ENCODE measurements around the gene CHST7.

Gene CHST7

DNA sequence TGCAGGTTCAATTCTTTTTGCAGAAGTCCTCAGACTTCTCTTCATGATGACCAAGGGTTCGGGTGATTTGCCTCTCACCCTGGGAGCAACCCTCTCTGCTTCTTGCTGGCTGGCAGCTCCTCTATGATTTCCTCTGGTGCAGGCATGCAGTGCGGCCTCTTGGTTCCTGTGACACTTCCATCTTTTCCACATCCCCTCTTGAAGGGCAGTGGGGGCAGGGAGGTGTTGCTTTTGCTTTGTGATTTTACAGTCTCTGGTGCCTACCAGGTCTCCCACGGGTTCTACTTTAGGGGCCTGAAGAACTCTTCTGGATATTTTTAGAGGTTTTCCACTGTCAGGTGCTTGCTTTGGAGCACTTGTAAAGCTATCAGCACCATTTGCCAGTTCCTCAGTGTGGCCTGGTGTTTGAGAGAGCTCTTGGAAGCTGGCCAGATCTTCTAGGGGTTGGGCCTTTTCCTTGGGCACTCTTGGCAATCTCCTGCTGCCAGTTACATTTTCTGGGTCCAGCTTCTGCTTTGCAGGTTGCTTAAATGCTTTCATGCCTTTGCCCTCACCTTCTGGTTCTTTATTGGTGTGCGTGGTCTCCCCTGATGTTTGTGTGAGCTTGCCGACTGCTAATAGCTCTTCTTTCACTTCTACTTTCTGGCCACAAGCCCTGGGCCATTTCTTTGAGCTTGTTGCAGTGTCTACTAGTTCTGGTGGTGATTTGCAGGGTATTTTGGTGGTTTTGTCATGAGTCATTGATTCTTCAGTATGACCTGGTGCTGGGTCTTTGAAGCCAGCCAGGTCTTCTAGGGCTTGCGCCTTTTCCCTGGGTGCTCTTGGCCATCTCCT, 11.5 kb upstream of the CHST7 start:
- TF ChIP-seq CEBPB (IDR thresholded peaks at IDR 0.05) (no peak), NFIC (IDR thresholded peaks at IDR 0.05) (no peak), EGR1 (IDR thresholded peaks at IDR 0.05) (no peak), TCF12 (IDR thresholded peaks at IDR 0.05; ENCODE audit: low read depth) (no peak), TEAD4 (IDR thresholded peaks at IDR 0.05) (no peak)
- TF ChIP-seq, protein P1, sequence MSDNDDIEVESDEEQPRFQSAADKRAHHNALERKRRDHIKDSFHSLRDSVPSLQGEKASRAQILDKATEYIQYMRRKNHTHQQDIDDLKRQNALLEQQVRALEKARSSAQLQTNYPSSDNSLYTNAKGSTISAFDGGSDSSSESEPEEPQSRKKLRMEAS (IDR thresholded peaks at IDR 0.05): no peak

DNA sequence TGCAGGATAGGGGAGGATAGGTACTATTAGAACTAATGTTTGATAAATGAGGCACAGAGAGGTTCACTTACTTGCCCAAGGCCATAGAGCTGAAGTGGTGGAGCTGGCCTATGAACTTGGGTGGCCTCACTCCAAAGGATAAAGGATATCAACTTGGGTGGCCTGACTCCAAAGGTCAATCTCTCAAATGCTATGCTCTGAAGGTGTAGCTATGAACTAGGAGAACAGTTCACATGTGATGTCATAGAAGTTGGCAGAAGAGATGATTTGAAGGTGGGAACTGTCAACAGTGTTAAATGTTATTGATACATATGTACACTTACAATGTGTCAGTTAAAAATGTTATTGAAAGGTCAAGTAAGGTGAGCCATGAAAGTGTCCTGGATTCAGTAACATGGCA, 6.2 kb upstream of the CHST7 start:
- TF ChIP-seq TAF1 (IDR thresholded peaks at IDR 0.05; ENCODE audit: low read depth) (no peak), RAD21 (IDR thresholded peaks at IDR 0.05; ENCODE audit: low read depth) (no peak), NFIC (IDR thresholded peaks at IDR 0.05) (no peak), FOXM1 (IDR thresholded peaks at IDR 0.05; ENCODE audit: borderline replicate concordance, low read depth) (no peak), YY1 (IDR thresholded peaks at IDR 0.05; ENCODE audit: low read depth) (no peak), TCF12 (IDR thresholded peaks at IDR 0.05; ENCODE audit: low read depth) (no peak), CEBPB (IDR thresholded peaks at IDR 0.05) (no peak), TEAD4 (IDR thresholded peaks at IDR 0.05) (no peak), EP300 (IDR thresholded peaks at IDR 0.05; ENCODE audit: borderline replicate concordance) (no peak), EGR1 (IDR thresholded peaks at IDR 0.05) (no peak), ZBTB7A (IDR thresholded peaks at IDR 0.05; ENCODE audit: low read depth) (no peak)
- TF ChIP-seq, protein P2, sequence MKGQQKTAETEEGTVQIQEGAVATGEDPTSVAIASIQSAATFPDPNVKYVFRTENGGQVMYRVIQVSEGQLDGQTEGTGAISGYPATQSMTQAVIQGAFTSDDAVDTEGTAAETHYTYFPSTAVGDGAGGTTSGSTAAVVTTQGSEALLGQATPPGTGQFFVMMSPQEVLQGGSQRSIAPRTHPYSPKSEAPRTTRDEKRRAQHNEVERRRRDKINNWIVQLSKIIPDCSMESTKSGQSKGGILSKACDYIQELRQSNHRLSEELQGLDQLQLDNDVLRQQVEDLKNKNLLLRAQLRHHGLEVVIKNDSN (IDR thresholded peaks at IDR 0.05): no peak

DNA sequence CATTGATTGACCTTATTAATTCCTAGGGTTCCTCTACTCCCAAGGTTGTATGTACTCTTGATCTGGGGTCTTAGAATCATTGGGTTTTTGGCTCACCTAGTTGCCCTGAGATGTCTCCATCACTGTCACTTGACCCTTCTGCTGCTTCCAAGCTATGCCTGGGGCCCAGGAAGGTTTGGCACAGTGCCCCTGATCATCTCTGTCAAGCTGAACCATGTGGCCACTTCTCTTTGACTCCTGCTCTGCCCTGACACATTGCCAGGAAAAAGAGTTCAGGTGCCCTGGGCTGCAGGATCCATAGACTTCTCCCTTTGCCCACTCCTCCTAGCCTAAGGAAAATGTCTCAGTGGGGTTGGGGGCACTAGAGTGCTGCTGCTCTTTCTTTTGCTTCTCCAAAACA, 3.9 kb upstream of the CHST7 start:
- TF ChIP-seq EGR1 (IDR thresholded peaks at IDR 0.05): no peak
- no peak for TF ChIP-seq CREB1 (IDR thresholded peaks at IDR 0.05; ENCODE audit: low read depth)
- TF ChIP-seq ZBTB7A (IDR thresholded peaks at IDR 0.05; ENCODE audit: low read depth): no peak
- TF ChIP-seq NFIC (IDR thresholded peaks at IDR 0.05): no peak
- TF ChIP-seq TAF1 (IDR thresholded peaks at IDR 0.05; ENCODE audit: low read depth): no peak
- TF ChIP-seq TCF12 (IDR thresholded peaks at IDR 0.05; ENCODE audit: low read depth): no peak
- no peak for TF ChIP-seq TEAD4 (IDR thresholded peaks at IDR 0.05)
- TF ChIP-seq, protein P2 (IDR thresholded peaks at IDR 0.05): no peak
- no peak for TF ChIP-seq YY1 (IDR thresholded peaks at IDR 0.05; ENCODE audit: low read depth)
- no peak for TF ChIP-seq EP300 (IDR thresholded peaks at IDR 0.05; ENCODE audit: borderline replicate concordance)
- TF ChIP-seq CEBPB (IDR thresholded peaks at IDR 0.05): no peak
- TF ChIP-seq, protein P3, sequence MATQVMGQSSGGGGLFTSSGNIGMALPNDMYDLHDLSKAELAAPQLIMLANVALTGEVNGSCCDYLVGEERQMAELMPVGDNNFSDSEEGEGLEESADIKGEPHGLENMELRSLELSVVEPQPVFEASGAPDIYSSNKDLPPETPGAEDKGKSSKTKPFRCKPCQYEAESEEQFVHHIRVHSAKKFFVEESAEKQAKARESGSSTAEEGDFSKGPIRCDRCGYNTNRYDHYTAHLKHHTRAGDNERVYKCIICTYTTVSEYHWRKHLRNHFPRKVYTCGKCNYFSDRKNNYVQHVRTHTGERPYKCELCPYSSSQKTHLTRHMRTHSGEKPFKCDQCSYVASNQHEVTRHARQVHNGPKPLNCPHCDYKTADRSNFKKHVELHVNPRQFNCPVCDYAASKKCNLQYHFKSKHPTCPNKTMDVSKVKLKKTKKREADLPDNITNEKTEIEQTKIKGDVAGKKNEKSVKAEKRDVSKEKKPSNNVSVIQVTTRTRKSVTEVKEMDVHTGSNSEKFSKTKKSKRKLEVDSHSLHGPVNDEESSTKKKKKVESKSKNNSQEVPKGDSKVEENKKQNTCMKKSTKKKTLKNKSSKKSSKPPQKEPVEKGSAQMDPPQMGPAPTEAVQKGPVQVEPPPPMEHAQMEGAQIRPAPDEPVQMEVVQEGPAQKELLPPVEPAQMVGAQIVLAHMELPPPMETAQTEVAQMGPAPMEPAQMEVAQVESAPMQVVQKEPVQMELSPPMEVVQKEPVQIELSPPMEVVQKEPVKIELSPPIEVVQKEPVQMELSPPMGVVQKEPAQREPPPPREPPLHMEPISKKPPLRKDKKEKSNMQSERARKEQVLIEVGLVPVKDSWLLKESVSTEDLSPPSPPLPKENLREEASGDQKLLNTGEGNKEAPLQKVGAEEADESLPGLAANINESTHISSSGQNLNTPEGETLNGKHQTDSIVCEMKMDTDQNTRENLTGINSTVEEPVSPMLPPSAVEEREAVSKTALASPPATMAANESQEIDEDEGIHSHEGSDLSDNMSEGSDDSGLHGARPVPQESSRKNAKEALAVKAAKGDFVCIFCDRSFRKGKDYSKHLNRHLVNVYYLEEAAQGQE (IDR thresholded peaks at IDR 0.05; ENCODE audit: low read depth): no peak
- TF ChIP-seq, protein P1 (IDR thresholded peaks at IDR 0.05): no peak
- no peak for TF ChIP-seq RAD21 (IDR thresholded peaks at IDR 0.05; ENCODE audit: low read depth)
- no peak for TF ChIP-seq FOXM1 (IDR thresholded peaks at IDR 0.05; ENCODE audit: borderline replicate concordance, low read depth)

DNA sequence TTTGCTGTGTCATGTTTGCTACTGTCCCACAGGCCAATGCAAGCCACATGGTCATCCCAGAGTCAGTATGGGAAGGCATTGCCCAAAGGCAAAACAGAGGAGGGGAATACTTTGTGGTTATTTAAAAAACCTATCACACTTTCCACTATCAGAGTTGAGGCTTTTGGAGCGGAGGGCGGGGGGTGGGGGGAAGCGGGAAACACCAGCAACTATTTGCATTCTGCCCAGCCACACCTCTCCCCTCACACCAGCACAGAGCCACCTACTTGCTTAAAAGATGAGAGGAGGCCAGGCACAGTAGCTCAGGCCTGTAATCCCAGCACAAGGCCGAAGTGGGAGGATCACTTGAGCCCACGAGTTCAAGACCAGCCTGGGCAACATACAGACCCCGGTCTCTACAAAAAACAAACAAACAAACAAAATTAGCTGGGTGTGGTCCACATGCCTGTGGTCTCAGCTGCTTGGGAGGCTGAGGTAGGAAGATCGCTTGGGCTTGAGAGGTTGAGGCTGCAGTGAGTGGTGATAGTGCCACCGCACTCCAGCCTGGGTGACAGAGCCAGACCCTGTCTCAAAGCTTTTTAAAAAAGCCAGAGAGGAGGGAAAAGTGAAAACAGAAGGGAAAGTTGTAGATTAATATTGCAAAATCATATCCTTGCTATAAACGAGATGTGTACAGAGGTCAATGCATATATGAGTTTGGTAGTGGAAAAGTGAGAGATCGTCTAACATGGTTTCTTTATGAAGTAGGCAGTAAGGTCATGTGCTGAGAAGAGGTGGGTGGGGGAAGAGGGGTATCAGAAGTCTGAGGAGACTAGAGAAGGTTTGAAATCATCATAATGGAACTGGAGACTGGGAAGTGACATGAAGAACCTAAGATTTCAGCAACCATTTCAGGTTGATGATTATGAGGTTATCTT, 1.9 kb upstream of the CHST7 start:
- TF ChIP-seq EGR1 (IDR thresholded peaks at IDR 0.05): no peak
- no peak for TF ChIP-seq TEAD4 (IDR thresholded peaks at IDR 0.05)
- TF ChIP-seq ZBTB7A (IDR thresholded peaks at IDR 0.05; ENCODE audit: low read depth): no peak
- TF ChIP-seq CREB1 (IDR thresholded peaks at IDR 0.05; ENCODE audit: low read depth): no peak

DNA sequence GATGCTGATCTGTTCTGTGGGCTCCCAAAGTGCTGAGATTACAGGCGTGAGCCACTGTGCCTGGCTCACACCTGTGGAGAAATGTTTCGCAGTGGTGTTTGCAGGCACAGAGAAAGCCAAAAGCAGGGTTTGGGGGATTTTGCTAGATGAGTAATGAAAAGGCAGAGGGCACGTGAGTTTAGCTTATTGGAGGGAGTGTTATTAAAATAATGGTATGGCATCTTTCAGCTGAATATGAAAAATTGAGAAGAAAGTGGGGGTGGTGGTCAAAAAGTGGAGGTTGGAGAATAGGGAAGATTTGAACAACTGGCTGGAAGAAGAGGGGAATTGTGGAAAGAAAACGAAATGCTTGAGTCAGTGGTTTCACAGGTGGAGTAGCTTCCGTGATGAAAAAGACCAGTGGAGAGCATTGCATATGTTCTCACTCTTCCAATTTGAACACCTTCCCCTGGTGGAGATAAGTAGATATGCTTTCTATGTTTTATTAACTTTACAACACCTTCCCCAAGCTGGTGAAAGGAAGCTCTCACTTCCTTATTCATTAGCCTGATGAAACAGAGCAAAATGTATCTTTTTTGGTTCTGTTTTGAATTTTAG, 1.1 kb upstream of the CHST7 start:
- TF ChIP-seq YY1 (IDR thresholded peaks at IDR 0.05; ENCODE audit: low read depth): no peak
- TF ChIP-seq TEAD4 (IDR thresholded peaks at IDR 0.05): no peak
- no peak for TF ChIP-seq RAD21 (IDR thresholded peaks at IDR 0.05; ENCODE audit: low read depth)
- no peak for TF ChIP-seq ZBTB7A (IDR thresholded peaks at IDR 0.05; ENCODE audit: low read depth)
- no peak for TF ChIP-seq NFIC (IDR thresholded peaks at IDR 0.05)
- TF ChIP-seq CREB1 (IDR thresholded peaks at IDR 0.05; ENCODE audit: low read depth): no peak
- no peak for TF ChIP-seq EP300 (IDR thresholded peaks at IDR 0.05; ENCODE audit: borderline replicate concordance)
- TF ChIP-seq EGR1 (IDR thresholded peaks at IDR 0.05): no peak
- TF ChIP-seq, protein P1 (IDR thresholded peaks at IDR 0.05): no peak
- TF ChIP-seq, protein P3 (IDR thresholded peaks at IDR 0.05; ENCODE audit: low read depth): no peak

Measured in Ishikawa (cell line).